Tibial artery (tissue), 4 donors: Measurements from ENCODE around the gene MSI2.

Experiments used
- DNase-seq, 2 donors: peaks; one replicate each; pipeline ENCODE4 v3.0.0-alpha.2; 2019
- H3K27ac ChIP-seq, 2 donors: fragments of 200-600 bp; sonication (generic) in 1 of 2; 1 replicate in 1 of 2; 2 replicates in 1 of 2; pipeline ENCODE4 v1.5.1; 2018 to 2019; ENCODE audit warnings: mild to moderate bottlenecking in 1 of 2
- H3K27me3 ChIP-seq, 2 donors: fragments of 200-600 bp; sonication (generic) in 1 of 2; one replicate each; pipeline versions ENCODE4 v1.5.1 to v1.6.0; 2016 to 2019
- H3K36me3 ChIP-seq, 3 donors: fragments of 200-600 bp; sonication (generic) in 2 of 3; one replicate each; pipeline ENCODE4 v1.5.1; 2016 to 2019; ENCODE audit warnings: mild to moderate bottlenecking in 2 of 3
- H3K4me1 ChIP-seq, 4 donors: fragments of 200-600 bp; sonication (generic) in 2 of 4; 1 replicate in 3 of 4; 2 replicates in 1 of 4; pipeline ENCODE4 v1.5.1; 2016 to 2019
- H3K4me3 ChIP-seq, 2 donors: fragments of 200-600 bp; sonication (generic) in 1 of 2; 1 replicate in 1 of 2; 2 replicates in 1 of 2; pipeline ENCODE4 v1.5.1; 2018 to 2019; ENCODE audit warnings: mild to moderate bottlenecking in 2 of 2
- H3K9me3 ChIP-seq, 3 donors: fragments of 200-600 bp; sonication (generic) in 1 of 3; one replicate each; pipeline ENCODE4 v1.5.1; 2016 to 2019
- CTCF ChIP-seq, 2 experiments: fragments of 200-600 bp in 1 of 2; fragments of 450-650 bp in 1 of 2; IDR thresholded peaks; one replicate each; pipeline ENCODE4 v1.5.1; 2017 to 2019; ENCODE audit warnings: antibody characterized with exemption in 2 of 2, mild to moderate bottlenecking in 1 of 2, moderate library complexity in 1 of 2
- intact Hi-C: fragments of 100-400 bp; cut with DNase I; formaldehyde crosslinking; loops from one replicate; pipeline ENCODE4 v1.15.0; 2023; ENCODE audit warnings: low total_unique reads

Gene MSI2

GRCh38 chr17:57448759-57449283 is 192.5 kb downstream of the MSI2 start:
- no peak for TF ChIP-seq CTCF (IDR thresholded peaks at IDR 0.05)
- DNase-seq = no peak
- Histone ChIP-seq H3K27ac (no peak overlapping the region), H3K4me3 (no peak overlapping the region), H3K9me3 (no peaks in the 10 kb centered on the region), H3K27me3 (no peaks in the 10 kb centered on the region), H3K4me1 (peaks cover 0 to 14% (median 0%) of the 10 kb centered on the region in 4 donors), H3K36me3 (no peaks in the 10 kb centered on the region)
- intact Hi-C loops = no loop called here

- DNase-seq = no peak
- Histone ChIP-seq H3K27me3 (no peaks in the 10 kb centered on the region), H3K4me1 (peaks cover 0 to 6% (median under 1%) of the 10 kb centered on the region in 4 donors), H3K9me3 (no peaks in the 10 kb centered on the region), H3K36me3 (no peaks in the 10 kb centered on the region), H3K4me3 (no peak overlapping the region), H3K27ac (no peak overlapping the region)
- intact Hi-C loops = no loop called here
- no peak for TF ChIP-seq CTCF (IDR thresholded peaks at IDR 0.05)
These were observed 194.9 kb downstream of the MSI2 start for GRCh38 chr17:57451191-57451590.

- DNase-seq = no peak
- Histone ChIP-seq H3K27ac (no peak overlapping the region), H3K9me3 (no peaks in the 10 kb centered on the region), H3K4me3 (no peak overlapping the region), H3K4me1 (peaks cover 0 to 11% (median 2%) of the 10 kb centered on the region in 4 donors), H3K36me3 (no peaks in the 10 kb centered on the region), H3K27me3 (no peaks in the 10 kb centered on the region)
- no peak for TF ChIP-seq CTCF (IDR thresholded peaks at IDR 0.05)
- intact Hi-C loops = no loop called here
These were observed 195.3 kb downstream of the MSI2 start for GRCh38 chr17:57451643-57452042.

GRCh38 chr17:57453841-57454425 is 197.6 kb downstream of the MSI2 start:
- H3K4me1 ChIP-seq = peaks cover 0 to 14% (median 2%) of the 10 kb centered on the region in 4 donors
- no peak for TF ChIP-seq CTCF (IDR thresholded peaks at IDR 0.05)
- intact Hi-C loops = no loop called here
- no peak overlapping the region for H3K27ac ChIP-seq
- DNase-seq = no peak
- no peak overlapping the region for H3K4me3 ChIP-seq
- H3K27me3 ChIP-seq = no peaks in the 10 kb centered on the region
- no peaks in the 10 kb centered on the region for H3K36me3 ChIP-seq
- no peaks in the 10 kb centered on the region for H3K9me3 ChIP-seq

GRCh38 chr17:57454729-57455062 is 198.4 kb downstream of the MSI2 start:
- Histone ChIP-seq H3K4me3 (no peak overlapping the region), H3K36me3 (no peaks in the 10 kb centered on the region), H3K27me3 (no peaks in the 10 kb centered on the region), H3K9me3 (no peaks in the 10 kb centered on the region), H3K27ac (no peak overlapping the region), H3K4me1 (peaks cover 0 to 20% (median 2%) of the 10 kb centered on the region in 4 donors)
- intact Hi-C loops = no loop called here
- no peak for TF ChIP-seq CTCF (IDR thresholded peaks at IDR 0.05)
- no peak for DNase-seq
